HG03432 (cell line): Measurements from ENCODE around the gene TLE4.

Experiments used
- ATAC-seq: cut with Tn5 transposase; IDR thresholded peaks from one replicate; pipeline ENCODE4 v1.9.1; 2021; ENCODE audit warnings: mild to moderate bottlenecking, moderate library complexity; ENCODE audit not compliant: unreplicated experiment

Gene TLE4

DNA sequence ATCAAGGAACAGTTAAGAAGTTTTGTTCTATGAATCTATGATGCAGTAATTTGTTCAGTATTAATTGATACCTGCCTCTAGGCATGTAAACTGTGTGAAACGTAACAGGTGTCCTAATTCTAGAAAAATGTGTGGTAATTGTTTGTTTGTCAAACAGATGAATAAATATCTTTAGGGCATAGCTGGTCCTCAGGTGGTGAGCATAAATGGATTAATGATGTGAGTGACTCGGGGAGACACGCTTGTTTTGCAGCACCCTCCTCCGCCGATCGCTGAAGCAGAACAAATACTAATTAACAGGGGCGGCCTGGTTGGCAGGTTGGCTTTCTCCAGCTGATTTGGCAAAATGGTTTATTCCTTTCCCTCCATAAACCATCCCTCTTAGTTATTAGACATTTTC lies 88.8 kb downstream of the TLE4 start:
- no peak for ATAC-seq

DNA sequence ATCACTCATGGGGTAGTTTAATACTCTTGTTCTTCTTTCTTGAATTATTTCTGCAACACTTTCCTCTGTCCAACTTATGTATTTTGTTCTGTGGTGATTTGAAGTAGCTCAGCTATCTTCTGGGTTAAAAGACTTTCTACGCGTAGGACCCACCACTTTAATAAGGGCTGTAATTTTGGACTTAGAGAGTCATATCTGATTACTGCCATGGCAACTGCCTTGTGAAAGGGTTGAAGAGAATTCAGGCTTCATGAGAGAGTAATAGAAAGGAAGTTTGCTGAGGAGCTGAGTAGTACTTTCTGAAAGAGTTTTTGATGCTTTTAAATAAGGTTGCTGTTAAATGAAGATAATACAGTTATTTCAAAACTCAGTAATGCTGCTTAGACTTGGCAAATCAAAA lies 89.5 kb downstream of the TLE4 start:
- no peak for ATAC-seq

DNA sequence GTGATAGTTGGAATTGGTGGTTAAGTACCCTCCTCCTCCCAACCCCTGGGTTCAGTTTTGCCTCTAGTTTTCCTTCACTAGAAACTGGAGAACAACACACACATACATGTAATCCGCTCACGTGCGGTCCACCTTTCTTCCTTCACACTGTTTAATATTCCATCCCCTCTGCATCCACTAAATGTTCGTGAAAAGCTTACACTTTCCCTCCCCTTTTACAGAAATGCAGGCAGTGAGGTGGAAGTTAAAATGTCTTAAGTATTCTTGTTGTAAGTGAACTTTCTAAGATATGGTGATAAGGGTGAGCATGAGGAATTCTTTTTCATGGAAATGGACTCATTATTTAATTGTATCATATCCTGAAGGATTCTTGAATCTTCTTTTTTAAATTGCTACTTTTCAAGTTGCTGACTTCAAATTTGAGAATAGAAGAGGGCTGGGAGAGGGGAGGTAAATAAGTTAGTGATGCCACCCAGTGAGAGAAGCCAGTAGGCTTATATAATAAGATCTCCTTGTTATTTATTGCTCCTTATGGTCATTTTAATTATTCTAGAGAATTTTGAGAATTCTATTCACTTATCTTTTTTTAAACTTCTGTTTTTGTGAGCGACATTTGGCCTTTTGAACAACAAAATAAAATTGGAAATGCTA lies 90.2 kb downstream of the TLE4 start:
- no peak for ATAC-seq

DNA sequence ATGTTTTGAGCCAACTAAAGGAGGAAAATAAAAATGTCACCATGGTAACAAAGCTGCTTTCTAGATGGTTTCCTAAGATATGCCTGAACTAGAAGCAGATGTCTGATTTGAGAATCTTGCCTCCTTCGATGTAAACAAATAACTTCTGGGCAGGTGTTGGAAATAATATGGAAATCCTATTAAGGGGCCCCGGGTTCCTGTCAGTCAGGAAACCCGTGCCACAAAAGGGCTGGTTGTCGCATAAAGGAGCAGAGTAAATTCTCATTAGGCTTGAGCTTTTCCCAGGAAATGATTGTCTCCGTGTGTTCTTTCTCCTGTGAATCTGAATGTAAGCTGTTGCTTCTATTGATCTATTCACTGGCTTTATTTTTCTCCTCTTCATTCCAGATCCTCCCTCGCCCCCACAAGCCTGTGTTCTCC lies 90.8 kb downstream of the TLE4 start:
- no peak for ATAC-seq

DNA sequence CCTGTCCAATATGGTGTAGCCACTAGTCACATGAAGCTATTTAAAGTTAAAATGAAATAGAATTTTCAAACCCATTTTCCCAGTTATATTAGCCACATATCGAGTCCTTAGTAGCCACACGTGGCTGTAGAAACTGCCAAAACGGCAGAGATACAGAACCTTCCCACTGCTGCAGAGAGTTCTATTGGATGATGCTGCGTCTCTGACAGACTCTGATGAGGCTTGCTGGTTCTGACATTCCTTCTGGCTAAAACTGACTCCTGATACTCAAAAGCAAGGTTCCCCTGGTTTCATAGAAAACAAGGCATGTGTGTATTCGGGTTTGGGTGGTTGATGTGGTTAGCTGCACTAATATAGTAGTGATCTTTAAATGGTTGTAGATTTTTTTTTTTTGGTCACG lies 91.5 kb downstream of the TLE4 start:
- ATAC-seq: no peak

DNA sequence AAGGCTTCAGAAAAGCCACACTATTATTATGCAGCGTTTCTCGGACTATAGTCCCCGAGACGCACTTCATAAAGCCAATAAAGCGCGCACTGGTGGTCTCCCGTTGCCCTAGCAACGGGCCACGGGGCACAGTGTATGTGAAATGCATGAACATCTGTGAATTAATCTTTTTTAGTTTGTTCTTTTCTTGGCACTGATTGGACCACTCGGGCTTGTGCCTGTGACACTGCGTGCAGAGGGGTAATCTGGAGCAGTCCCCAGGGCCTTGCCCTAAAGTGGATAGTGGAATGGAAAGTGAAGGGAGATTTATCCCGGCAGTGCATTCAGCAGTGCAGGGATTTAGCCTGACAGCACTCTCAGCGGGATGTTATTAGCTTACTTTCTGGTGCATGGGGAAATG lies 92.1 kb downstream of the TLE4 start:
- ATAC-seq: no peak

DNA sequence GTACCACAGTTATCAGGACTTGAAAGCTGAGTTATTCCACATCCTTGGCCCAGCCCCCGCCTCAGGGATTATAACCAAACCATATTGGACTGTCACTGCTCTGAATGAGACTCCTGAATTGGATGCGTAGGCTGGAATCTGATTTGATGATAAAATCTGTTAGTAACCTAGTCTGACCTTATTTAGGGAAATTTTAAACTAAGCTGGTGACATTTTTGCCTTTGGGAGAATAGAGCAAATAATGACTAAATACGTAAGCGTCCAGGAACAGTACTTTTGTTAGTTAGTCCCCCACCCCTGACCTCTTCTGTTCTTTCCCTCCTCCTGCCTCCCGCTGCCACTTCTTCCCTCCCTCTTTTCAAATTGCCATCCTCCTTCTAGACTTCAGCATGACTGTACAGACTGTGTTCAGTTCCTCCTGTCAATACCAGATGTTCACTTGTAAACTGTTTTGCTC lies 92.6 kb downstream of the TLE4 start:
- ATAC-seq: no peak

DNA sequence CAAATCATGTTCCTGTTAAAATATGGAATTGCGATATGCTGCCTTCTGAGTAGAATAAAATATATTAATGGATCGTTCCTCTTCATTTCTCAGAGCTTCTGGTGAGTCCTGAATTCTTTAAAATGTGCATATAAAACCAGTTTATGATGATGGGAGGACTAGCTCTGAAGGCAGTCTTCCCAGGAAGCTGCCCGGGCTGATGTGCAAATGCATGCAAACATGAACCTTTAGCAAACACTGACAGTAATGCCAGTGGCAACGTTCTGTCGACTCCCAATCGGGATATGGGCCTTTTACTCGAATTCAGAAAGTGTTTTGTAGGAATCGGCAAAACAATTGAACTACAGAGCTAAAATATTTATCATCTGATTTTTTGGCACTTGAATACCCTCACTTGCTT lies 93.6 kb downstream of the TLE4 start:
- ATAC-seq: no peak

DNA sequence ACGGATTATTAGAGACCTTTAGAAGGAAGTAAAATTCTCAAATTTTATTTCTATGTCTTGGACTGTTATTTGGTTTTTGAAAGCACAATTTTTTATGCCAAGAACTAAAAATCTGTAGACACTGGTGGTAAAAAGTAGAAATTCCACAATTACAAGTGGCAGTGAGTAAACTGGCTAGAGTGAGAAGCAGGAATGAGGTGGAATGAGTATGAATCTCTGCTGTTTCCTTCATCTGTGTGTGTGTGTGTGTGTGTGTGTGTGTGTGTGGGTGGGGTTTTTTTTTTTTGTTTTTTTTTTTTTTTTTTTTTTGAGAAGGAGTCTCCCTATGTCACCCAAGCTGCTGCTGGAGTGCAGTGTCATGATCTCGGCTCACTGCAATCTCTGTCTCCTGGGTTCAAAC lies 94.2 kb downstream of the TLE4 start:
- ATAC-seq: no peak

DNA sequence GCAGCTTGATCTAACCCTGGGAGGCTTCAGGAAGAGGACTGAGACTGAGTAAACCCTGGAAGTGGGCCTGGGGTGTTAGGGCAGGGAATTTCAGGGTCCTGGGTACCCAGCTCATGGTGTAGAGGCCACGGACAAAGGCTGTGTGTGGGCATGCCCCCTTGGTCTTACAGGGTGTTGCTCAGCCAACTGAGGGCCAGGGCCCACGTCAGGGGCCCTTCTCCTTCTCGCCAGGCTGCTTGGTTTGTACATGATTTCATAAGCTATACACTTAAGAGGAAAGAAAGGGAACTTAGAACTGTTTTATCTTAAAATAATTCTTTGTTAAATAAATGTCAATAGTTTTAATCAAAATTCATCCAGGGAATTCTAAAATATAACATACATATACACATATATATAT lies 95.4 kb downstream of the TLE4 start:
- no peak for ATAC-seq

DNA sequence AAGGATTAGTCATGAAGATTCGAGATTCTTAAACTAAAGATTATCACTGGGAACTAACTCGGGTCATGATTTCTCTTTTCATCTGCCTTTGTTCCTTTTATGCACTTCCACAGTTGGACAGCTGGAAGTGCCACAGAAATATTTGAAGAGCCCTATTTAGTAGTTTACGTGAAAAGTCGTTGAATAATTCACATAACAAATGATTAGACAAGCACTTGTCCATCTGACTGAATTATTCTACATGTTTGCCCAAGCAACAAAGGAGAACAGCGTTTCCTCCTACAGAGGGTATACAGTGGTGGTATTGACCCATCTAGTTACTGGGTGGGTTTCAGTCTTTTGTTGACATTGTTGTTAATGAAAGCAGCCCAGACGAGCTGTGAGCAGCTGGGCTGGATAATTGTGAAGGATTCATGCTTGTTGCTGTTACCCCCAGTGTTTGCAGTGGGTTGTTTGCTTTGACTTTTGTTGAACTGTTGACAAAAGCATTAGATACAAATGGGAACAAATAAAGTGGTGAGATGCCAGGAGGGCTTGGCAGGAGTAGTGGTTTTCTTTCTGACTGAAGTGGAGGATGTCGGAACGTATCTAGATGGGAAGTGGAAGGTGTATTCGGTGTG lies 96.2 kb downstream of the TLE4 start:
- ATAC-seq: no peak

DNA sequence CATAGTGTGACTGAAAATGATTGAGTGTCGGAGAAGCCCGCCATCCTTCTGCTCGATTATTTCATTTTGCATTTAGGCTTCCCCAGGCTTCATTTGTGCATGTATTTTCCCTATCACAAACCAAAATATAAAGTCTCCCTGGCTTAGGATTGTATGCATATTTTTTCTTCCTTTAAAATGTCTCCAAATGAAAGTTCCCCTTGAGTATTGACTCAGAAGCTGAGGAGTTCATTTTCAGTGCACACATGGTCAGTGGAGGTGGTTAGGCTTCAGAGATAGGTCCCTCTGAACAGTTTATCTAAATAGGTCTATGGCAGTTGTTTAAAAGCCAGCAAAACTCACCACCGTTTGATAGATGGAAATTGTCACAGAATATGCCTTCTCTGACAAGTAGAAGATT lies 97.2 kb downstream of the TLE4 start:
- ATAC-seq: no peak

DNA sequence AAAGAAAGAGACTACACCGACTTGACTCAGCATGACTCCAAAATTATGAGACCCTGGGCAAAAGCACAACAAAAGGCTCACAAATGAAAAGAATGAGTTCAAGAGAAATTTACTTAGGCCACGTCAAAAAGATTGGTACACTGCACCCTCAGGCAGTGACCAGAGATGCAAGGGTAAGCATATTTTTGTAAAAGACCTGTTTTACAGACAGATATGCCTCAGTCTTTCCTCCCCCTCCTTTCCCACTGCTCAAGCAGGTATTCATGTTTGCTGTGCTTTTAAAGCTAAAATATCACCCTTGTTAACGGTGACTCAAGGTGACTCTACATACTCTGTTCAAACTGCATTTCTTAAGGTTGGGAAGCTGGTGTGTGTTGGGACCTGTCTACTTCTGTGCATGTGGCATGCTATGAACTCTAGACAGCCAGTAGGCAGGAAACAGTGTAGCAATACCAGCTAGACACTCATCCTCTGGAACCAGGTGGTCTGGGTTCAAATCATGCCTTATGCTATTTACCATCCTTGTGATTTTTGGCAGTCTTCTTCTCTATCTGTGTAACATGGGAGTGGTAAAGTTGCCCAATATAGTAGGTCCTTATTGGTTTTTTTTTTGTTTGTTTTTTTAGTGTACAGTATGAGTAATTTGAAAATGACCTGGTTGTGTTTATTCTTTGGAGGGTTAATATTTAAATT lies 98.7 kb downstream of the TLE4 start:
- no peak for ATAC-seq

DNA sequence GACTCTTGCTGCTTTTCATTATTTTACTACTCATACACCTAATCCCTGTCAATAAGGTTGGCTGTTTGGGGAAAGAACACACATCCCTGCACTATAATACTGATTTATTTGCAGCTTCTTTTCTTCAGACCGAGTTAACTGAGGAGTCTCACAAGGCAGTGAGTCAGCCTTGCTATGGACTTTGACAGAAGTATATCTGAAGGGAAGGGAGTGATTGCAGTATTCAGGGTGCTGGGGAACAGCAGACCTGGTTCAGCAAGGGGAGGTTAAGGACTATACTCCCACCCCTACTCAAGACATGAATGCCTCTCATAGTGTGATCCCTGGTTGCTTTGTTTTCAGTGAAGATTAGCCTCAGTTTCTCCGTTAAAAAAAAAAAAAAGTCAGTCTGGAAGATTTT lies 99.8 kb downstream of the TLE4 start:
- ATAC-seq: no peak

DNA sequence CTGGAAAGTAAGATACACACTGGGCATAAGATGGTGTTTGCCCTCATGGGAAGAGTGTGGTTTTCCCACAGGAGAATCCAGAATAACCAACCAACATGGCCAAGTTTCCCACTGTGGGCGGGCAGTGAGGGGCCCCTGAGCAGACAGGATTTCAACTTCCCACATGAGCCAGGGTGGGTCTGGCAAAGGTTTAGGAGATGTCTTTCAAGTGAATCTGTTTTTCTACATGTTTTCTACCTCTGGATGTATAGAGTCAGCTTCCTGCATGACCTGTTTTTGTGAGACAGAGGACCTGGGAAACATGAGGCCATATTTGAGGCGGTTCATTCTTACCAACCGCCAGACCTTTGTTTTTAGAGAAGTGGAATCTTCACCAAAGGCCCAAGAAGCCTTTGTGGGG lies 100.5 kb downstream of the TLE4 start:
- ATAC-seq: no peak

DNA sequence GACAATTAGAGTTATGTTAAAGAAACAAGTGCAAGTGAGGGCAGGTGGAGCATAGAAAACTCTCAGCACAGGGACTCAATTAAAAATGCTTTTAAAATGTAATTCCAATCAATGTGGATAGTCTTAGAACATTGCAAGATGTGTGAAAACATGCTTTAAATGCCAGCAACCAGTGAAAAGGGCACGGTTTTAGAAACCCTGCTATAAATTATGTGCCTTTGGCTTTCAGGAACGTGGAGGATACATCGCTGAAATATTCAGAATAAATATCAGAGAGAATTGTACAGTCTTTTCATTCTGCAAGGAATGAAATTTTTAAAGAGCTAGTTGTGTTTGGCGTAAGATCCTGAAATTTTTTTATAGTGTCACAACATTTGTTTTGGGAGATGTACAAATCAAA lies 101.1 kb downstream of the TLE4 start:
- ATAC-seq: no peak

DNA sequence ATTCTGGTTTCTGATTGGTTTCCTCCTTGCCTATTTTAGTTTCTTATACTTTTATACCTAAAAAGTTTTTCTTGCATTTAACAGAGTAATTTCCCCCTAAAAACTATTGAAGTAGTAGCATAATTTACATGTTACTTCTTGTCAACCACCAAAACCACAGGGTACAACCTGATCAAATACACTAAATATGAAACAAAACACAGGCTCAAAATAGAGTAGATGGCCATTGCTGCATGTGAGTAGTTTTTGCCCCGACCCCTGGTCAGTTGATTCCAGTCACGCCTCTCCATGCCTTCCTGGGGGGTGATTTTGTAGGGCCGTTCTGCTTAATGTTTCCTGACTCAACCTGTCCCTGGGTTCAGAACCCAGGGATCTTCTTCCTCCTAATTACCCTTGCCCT lies 101.8 kb downstream of the TLE4 start:
- ATAC-seq: peak; percentile 90

DNA sequence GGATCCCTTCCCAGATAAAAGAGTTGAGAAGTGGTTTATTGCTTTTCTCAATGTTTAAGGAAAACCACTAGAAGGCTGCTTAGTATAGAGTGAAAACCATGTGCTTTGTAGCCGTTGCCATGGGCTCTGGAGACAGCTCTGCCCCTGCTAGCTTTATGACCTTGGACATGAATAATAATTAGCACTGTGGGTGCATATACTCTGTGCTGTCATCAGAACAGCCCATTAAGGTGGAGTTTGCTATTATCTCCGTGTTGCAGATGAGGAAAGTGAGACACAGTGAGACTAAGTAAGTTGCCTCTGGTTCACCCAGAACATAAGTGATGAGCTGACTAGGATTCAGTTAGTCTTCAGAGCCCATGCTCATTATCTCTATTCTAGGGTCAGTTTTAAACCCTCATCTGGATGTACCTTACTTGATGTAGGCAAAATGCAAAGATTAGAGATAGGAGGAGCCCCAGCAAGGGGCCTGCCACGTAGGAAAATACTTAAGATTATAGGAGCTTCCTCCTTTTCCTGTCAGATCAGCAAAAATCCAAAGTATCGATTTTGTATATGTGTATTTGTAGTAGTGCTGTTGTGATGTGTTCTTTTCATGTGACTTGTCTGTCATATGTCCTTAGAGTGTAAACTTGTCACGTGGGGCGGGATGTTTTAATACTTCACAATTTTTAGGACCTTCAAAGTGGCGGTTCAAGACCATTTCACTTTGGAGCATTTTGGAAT lies 102.5 kb downstream of the TLE4 start:
- ATAC-seq: peak; percentile 53

DNA sequence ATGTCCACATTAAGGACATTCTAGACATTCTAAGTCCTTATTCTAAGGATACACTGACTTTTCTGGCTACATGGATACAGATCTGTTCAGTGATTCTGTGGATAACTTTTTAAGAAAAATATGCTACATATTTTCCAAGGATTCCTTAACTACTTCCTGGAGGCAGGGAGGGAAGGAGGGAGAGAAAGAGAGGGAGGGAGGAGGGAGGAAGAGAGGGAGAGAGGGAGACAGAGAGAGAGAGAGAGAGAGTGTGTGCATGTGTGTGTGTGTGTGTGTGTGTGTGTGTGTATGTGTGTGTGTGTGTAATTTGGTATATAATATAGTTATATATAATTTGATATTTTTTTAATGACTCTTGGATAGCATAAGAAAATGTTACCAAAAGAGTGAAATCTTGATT lies 109.8 kb downstream of the TLE4 start:
- no peak for ATAC-seq

DNA sequence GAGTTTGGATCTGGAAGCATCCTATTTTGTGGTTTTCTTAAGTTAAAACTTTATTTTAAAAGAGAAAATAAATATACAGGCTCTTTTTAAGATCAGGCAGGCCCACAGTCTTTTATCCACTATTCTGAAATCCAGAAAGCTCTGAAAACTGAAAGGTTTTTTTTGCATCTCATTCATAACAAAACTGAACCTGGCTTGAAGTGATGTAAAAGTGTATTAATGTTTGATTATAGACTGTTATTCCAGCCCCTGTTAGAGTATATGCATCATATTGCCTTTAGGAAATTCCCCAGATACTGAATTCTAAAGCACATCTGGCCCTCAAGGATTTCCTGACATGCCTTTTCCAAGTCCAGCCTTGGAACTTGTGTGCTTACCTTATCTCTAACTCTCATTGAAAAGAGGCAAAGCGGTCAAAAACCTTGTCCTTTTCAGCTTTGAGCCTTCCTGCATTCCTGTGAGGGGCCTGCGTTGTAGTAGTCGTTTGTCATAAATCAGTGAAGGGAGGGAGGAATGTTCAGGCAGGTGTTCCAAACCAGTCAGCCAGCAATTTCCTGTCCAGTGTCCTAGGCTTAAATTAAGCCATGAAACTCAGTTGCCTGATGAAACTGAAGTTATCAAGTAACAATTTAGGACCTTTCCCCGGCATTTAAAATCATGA lies 110.4 kb downstream of the TLE4 start:
- ATAC-seq: peak; percentile 64

DNA sequence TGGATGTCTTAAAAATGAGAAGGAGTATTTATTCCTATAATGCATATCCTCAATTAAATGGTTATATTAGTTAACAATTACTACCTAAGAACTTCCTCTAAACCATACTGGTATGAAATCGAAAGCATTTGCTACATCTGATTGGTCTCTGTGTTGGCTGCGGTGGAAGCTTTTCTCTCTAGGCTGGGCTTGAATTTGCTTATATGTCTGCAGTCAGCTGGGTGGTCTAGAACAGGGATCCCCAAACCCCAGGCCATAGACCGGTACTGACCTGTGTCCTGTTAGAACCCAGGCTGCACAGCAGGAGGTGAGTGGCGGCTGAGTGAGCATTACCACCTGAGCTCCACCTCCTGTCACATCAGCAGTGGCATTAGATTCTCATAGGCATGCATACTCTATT lies 112.3 kb downstream of the TLE4 start:
- ATAC-seq: no peak
